HG03378 (cell line): Measurements from ENCODE around the gene IL17B.

Experiments
- ATAC-seq: cut with Tn5 transposase; IDR thresholded peaks from one replicate; pipeline ENCODE4 v1.9.1; 2021; ENCODE audit warnings: mild to moderate bottlenecking, moderate library complexity; ENCODE audit not compliant: unreplicated experiment

The IL17B gene

GRCh38 chr5:149362541-149362940 is 16.6 kb downstream of the IL17B start:
- no peak for ATAC-seq

- no peak for ATAC-seq
Measured at GRCh38 chr5:149360272-149360671, 18.8 kb downstream of the IL17B start.

GRCh38 chr5:149358868-149359495 is 20.1 kb downstream of the IL17B start:
- ATAC-seq: no peak

- peak; percentile 2 for ATAC-seq
Measured at GRCh38 chr5:149358294-149358651, 20.8 kb downstream of the IL17B start.

- peak; percentile 97 for ATAC-seq
Measured at GRCh38 chr5:149357370-149358293, 21.5 kb downstream of the IL17B start, which contains the start of gene PCYOX1L. Gene PCYOX1L (plus strand): TSS chr5:149358046. CDS start chr5:149358069, 23 bp downstream.

GRCh38 chr5:149356391-149356790 is 22.7 kb downstream of the IL17B start:
- ATAC-seq: no peak

GRCh38 chr5:149355688-149356087 is 23.4 kb downstream of the IL17B start:
- no peak for ATAC-seq

- no peak for ATAC-seq
Measured at GRCh38 chr5:149353911-149354310, 25.2 kb downstream of the IL17B start.

- no peak for ATAC-seq
Measured at GRCh38 chr5:149352169-149352568, 26.9 kb downstream of the IL17B start.

- no peak for ATAC-seq
Measured at GRCh38 chr5:149349382-149349781, 29.7 kb downstream of the IL17B start.

- no peak for ATAC-seq
Measured at GRCh38 chr5:149348518-149348917, 30.6 kb downstream of the IL17B start.

GRCh38 chr5:149345892-149346222 is 33.2 kb downstream of the IL17B start:
- ATAC-seq: no peak

GRCh38 chr5:149345147-149345891 is 33.8 kb downstream of the IL17B start, which contains the start of gene GRPEL2:
Gene GRPEL2 (plus strand): TSS chr5:149345499. CDS start chr5:149345540, 41 bp downstream.
- peak; percentile 92 for ATAC-seq

- ATAC-seq: no peak
Measured at GRCh38 chr5:149344151-149344550, 34.9 kb downstream of the IL17B start.

- no peak for ATAC-seq
Measured at GRCh38 chr5:149341876-149342275, 37.2 kb downstream of the IL17B start.

GRCh38 chr5:149340920-149341319 is 38.2 kb downstream of the IL17B start:
- ATAC-seq: no peak

GRCh38 chr5:149338364-149338763 is 40.7 kb downstream of the IL17B start:
- no peak for ATAC-seq

- no peak for ATAC-seq
Measured at GRCh38 chr5:149337736-149338135, 41.4 kb downstream of the IL17B start.

- ATAC-seq: no peak
Measured at GRCh38 chr5:149333711-149334443, 45.2 kb downstream of the IL17B start.

GRCh38 chr5:149328177-149328576 is 50.9 kb downstream of the IL17B start:
- no peak for ATAC-seq

- ATAC-seq: no peak
Measured at GRCh38 chr5:149326611-149327010, 52.5 kb downstream of the IL17B start.
